Gastrocnemius medialis (tissue), 4 donors: ENCODE measurements around the gene SOX1.

Experiments used
- CTCF ChIP-seq, 5 experiments: fragments of 450-650 bp in 3 of 5; fragments of 200-600 bp in 2 of 5; sonication (generic) in 2 of 5; IDR thresholded peaks in 4 of 5; conservative IDR thresholded peaks in 1 of 5; 1 replicate in 4 of 5; 2 replicates in 1 of 5; pipeline ENCODE4 v1.5.1; 2016 to 2019; ENCODE audit warnings: antibody characterized with exemption in 5 of 5, mild to moderate bottlenecking in 3 of 5, moderate library complexity in 3 of 5
- POLR2A ChIP-seq, 2 donors: fragments of 450-650 bp; IDR thresholded peaks; one replicate each; pipeline ENCODE4 v1.6.1; 2017; ENCODE audit warnings: antibody characterized with exemption in 2 of 2, mild to moderate bottlenecking in 2 of 2, moderate library complexity in 2 of 2

- TF ChIP-seq POLR2A (IDR thresholded peaks at IDR 0.05) (no peak), CTCF (IDR thresholded peaks at IDR 0.05 in 4 of 5, conservative IDR thresholded peaks at IDR 0.05 in 1 of 5) (no peak)
These were observed 12.1 kb downstream of the SOX1 start for GRCh38 chr13:112078879-112079531.
